Activated CD4-positive, alpha-beta T cell treated with anti-CD3 and anti-CD28 coated beads, Interleukin-2, amount 50 U/mL, for 16 hours (primary cell): Measurements from ENCODE around the gene LSP1.
"Not testable (repeated sequence)": the region's sequence is repeated elsewhere in the genome, so short reads cannot be mapped to it uniquely, and the experiment has no call there.

ENCODE experiments used
- DNase-seq: peaks from one replicate; pipeline ENCODE4 v3.0.0-alpha.2; 2020

Gene LSP1

DNA sequence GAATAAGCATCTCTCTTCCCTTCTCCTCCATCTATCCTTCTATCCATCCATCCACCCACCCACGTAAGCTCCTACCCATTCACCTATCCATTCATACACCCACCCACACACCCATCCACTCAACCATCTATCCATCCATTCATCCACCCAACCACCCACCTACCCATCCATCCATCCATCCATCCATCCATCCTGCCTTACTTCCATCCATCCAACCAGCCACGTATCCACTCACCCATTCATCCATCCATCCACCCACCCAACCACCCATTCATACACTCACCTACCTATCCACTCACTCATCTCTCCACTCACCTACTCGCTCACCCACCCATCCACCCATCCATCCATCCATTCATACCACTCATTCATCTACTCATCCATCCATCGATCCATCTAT is 79.8 kb downstream of the LSP1 start:
- no peak for DNase-seq

DNA sequence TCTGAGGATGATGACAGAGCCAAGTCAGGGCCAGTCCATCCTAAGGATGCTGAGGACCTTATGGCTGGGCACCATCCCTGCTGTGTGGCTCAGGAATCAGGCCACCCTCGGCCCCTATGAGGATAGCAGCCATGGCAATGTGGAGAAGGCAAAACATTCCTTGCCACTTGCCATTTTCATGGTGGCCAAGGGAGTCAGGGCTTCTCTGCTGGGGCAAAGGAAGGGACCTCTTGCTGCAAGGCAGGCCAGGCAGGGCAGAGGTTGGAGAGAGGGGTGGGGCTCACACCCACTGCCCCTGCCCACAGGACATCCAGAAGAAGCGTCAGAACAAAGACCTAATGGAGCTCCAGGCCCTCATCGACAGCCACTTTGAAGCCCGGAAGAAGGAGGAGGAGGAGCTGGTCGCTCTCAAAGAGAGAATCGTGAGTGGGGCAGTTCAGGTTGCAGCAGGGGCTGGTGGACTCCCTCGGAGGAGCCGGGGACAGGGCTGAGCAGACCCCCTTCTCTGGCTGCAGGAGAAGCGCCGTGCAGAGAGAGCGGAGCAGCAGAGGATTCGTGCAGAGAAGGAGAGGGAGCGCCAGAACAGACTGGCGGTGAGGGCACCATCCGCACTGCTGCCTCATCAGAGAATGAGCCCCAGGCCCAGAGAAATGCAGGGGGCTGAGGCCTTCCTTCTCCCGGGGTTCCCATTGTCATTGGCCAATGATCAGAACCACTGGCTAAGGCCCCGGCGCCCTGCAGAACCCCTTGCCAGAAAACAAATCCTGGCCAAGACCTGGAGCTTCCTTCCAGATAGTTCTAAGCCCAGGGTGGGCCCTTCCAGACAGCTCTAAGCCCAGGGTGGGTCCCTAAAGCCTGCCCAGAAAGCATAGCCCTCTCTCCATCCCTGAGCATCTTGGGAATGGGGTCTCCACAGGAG is 80.8 kb downstream of the LSP1 start:
- DNase-seq: no peak

DNA sequence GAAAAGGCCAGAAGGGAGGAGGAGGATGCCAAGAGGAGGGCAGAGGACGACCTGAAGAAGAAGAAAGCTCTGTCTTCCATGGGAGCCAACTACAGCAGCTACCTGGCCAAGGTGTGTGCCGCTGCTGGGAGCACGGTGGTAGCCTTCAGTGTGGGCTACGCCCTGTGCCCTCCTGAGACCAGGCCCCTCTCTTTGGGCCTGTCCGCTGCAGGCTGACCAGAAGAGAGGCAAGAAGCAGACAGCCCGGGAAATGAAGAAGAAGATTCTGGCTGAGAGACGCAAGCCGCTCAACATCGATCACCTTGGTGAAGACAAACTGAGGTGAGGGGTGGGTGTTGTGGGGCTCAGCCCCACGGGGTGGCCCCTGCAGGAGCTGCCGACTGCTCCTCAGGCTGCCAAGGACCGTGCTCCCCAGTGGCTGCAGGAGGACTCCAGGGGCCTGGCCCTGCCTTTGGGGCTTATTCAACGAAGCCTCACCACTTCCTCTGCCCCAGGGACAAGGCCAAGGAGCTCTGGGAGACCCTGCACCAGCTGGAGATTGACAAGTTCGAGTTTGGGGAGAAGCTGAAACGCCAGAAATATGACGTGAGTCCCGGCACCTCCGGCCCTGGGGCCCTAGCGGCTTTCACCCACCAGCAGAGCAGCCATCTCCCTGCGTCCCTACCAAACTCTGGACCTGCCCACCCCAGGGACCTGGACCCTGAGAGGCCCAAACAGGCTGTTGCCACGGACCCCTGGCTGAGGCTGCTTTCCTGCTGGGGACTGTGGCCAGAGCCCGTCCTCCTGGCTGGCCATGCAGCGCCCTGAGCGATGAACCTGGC is 81.7 kb downstream of the LSP1 start:
- no peak for DNase-seq

DNA sequence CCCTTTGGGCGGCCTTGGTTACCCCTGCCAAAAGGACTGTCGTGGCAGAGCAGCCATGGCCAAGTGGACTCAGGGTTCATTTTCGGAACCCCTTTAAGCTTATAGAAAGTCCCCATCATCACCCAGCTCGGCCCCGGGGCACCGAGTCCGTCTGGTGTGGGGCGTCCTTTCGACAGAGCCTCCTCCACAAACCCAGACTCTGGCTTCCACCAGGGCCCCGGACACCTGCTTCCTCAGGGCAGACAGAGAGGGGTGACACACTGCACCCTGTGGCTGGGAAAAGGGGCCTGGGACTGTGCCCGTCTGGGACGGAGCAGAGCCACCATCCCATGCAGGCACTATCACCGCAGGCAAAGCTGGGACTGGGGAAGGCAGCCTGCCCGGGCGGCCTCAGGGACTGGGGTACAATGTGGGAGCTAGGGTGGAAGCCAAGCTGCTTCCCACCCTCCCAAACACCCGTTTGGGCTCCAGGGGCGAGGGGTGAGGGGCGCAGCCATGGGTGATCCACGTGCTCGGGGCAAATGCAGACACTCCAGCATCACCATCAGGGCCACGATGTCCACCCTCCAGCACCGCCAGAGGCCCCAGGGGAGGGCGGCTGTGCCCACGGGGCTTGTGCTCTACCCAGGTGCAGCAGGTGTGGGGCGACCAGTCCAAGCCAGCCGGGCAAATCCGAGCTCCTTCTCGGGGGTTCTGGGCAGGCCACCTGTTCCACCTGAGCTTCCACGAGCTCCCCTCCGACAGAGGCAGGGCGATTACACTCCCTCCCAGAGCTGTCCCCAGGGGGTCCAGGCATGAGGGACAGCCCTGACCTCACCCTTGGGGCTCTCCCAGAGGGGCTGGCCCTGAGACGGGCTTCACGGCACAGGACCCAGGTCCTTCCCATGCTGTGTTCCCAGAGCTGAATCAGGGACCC is 82.5 kb downstream of the LSP1 start:
- DNase-seq: no peak

DNA sequence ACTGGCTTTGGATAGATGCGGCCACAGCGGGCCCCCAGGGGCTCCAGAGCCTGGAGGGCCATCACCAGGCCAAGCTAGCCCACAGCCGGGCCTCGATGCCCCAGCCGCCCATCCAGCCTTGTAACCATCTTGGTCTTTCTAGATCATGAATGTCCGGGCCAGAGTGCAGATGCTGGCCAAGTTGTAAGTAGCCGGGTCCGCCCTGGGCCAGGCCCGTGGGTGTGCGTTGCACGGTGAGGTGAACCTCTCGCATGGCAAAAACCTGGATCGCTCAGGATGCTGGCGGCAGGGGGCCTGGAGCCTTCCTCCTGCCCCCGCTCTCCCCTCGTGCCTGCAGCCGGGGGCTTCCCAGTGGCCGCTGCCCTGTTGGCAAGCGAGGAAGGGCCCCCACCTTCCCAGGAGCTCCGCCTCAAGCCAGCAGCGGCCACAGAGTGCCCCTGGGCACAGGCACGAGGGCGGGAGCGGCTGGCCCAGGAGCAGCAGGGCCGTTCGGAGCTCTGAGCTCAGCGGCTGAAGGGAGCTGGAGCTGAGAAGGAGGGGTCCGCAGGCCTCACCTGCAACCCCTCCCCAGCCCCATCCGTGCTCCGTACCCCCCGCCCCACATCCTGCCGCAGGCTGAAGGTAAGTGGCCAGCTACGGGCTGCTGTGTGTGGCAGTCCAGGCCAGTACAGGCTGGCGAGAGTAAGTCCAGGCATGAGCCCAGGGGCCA is 83.3 kb downstream of the LSP1 start:
- no peak for DNase-seq

DNA sequence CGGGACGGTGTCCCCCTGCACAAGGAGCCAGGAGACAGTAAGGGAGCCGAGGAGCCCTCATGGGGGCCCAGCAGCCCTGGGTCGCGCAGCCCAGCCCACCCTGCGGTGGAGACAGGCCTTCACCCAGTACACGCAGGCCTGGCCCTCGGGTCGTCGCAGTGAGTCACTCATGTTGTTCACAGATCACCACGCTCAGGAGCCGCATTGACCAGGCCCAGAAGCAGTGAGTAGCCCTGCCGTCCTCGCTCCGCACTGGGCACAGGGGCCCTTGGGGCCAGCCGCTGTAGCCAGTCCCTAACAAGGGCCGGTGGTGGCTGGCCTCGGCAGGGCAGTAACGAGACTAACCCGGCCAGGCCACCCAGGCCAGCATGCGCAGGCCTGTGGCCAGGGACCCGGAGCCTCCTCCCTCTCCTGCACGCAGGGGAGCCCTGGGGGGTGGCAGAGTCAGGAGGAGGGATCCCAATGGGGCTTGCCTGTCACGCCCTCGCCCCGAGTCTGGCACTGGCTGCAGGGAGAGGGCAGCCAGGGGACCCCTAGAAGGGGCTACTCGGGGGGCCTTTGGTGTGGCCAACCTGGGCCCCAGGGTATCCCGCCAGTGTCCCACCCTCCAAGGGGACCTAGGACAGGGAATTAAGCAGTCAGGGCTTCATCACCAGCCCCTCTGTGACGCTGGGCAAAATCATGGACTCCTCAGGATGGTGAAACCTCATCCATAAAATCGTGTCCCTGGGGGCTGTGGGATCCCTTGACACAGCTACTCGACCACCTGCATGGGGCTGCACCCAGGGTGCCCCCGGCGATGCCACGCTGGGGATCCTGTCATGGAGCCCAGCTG is 84.1 kb downstream of the LSP1 start:
- no peak for DNase-seq

DNA sequence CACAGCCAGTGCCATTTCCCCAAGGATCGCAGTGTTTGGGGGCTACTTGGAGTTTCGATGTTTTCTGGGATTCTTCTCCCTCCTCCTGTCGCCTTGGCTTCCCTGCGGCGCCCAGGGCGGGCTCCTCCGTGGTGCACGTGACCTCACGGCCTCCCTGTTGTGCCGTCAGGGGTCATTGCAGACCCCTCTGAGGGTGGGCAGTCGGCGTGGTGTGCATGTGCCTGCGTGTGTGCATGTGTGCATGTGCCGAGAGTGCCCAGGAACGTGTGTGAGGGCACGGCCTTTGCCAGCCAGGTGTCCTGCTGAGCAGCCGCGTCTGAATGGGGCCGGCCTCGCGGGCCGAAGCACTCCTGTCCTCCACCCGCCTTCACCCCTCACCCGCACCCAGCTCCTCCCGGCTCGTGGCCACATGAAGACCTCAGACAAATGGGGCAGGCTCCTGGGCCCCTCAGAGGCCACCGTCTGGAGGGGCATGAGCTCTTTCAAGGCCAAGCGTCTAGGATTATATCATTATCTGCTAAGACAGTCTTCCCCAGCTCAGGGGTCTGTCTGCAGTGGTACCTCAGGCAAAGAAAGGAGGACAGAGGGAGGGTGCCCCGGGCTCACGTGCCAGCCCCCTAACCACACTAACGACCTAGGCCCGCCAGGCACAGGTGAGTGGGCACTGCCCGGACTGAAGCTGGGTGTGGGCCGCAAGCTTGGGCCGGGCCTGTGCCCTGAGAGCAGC is 84.9 kb downstream of the LSP1 start:
- no peak for DNase-seq

DNA sequence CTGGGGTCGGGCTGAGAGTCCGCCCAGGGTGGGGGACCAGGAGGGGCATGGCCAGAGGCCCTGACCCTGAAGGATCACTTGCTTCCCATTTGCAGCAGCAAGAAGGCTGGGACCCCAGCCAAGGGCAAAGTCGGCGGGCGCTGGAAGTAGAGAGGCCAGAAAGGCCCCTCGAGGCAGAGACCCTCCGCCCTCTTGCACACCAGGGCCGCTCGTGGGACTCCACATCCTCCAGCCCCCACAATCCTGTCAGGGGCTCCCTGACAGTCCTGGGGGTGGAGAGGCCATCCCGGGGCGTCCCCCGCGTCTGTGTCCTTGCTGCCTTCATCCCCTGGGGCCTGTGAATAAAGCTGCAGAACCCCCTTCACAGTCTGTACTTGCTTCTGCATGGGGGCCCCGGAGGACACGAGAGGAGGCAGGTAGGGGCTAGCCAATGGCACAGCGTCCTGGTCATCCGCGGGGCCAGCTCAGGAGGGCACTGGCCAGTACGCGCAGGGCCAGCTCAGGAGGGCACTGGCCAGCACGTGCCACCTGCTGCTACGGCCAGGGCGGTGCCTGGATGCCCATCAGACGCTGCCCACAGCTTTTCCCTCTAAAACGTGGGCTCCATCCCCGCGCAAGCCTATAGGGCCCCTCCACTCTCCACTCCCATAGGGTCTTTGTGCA is 85.6 kb downstream of the LSP1 start:
- DNase-seq: no peak

DNA sequence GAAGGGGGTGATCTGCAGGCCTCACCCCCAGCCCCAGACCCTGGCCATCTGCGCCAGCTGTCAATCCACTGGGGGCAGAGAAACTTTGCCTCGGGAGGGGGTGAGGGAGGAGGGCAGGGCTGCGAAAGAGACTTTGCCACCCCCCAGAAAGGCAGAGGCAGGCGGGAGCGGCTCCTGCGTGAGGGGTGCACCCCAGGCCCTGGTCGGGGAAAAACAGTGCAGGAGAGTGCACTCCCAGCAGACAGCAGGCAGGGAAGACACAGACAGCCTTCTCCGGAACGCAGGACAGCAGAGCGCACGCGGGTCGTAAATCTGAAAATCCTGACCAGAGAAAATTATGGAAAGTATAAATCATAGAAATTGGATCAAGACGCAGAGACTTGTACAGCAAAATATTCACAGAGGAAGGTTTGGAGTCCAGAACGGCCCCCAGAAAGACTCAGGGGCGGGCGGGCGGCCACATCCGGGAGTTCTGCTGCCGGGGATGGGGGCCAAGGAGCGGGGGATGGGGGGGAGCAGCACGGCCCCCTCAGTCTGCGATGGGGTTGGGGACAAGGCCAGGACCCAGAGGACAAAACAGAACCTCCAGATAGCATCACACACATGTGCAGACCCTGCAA is 86.2 kb downstream of the LSP1 start:
- DNase-seq: no peak

DNA sequence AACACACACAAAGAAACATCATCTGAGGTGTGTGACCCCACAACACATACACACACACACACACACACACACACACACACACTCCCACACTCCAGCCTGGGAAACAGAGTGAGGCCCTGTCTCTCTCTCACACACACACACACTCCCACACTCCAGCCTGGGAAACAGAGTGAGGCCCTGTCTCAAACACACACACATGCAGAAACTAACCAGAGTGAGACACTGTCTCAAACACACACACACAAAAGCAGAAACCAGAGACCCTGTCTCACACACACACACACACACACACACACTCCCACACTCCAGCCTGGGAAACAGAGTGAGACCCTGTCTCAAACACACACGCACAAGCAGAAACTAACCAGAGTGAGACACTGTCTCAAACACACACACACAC is 86.9 kb downstream of the LSP1 start:
- DNase-seq: not testable (repeated sequence)
